Mucosa of descending colon (tissue), 3 donors: ENCODE measurements around the gene GPM6B. TPM values are rescaled to one million over a fixed set of nuclear protein-coding genes. Genes with fewer than 3 reads are reported as not detected.

Experiments used
- ATAC-seq: fragments of 200-7000 bp; cut with Tn5 transposase; one replicate; pipeline ENCODE4 v1.9.1; 2020; ENCODE audit warnings: mild to moderate bottlenecking, moderate library complexity
- DNase-seq, 3 donors: peaks; one replicate each; pipeline ENCODE4 v3.0.0-alpha.2; 2020
- H3K36me3 ChIP-seq: fragments of 200-600 bp; one replicate; pipeline ENCODE4 v1.8.0; 2021; ENCODE audit warnings: low read depth, mild to moderate bottlenecking
- H3K4me1 ChIP-seq: fragments of 200-600 bp; one replicate; pipeline ENCODE4 v1.8.0; 2021; ENCODE audit warnings: low read depth, mild to moderate bottlenecking
- H3K4me3 ChIP-seq: fragments of 200-600 bp; one replicate; pipeline ENCODE4 v1.8.0; 2021; ENCODE audit warnings: mild to moderate bottlenecking
- H3K9me3 ChIP-seq: fragments of 200-600 bp; one replicate; pipeline ENCODE4 v1.8.0; 2021; ENCODE audit warnings: mild to moderate bottlenecking
- CTCF ChIP-seq: fragments of 200-600 bp; IDR thresholded peaks from one replicate; pipeline ENCODE4 v1.8.0; 2022; ENCODE audit warnings: antibody characterized with exemption, mild to moderate bottlenecking
- intact Hi-C, 2 donors: fragments of 100-400 bp; cut with DNase I in 1 of 2; cut with micrococcal nuclease in 1 of 2; formaldehyde crosslinking; loops; one replicate each; pipeline versions ENCODE4 v1.11.0 to v1.11.1; 2022; cut with DNase I, micrococcal nuclease
- total RNA-seq, 3 donors: library from RNA; stranded (reverse); fragmentation: NEBNext Ultra II Directional in 2 of 3; extraction: Animal tissue kit (Norgen Biotek cat#: 25700) in 2 of 3; gene quantifications; one replicate each; pipeline versions ENCODE4 v1.2.1 to v1.2.4, GENCODE V29; 2021 to 2023
- donor health status: DM: no; HTN: no; CAD: no; lungs with moderate emphysema.
- donor health status: DM: no; HTN: no; CAD: no.
- donor health status: DM: no; HTN: yes; CAD: no.

GPM6B gene
- total RNA-seq, 3 donors from 2014 or later, result 1.3 to 34.1 (median 4.4) TPM

GRCh38 chrX:13828392-13828791 lies 11.5 kb upstream of the GPM6B start:
- no peak for ATAC-seq

GRCh38 chrX:13827298-13828090 lies 10.6 kb upstream of the GPM6B start:
- intact Hi-C loops, result no loop called here
- ATAC-seq (no peak), DNase-seq (no peak)
- no peak for TF ChIP-seq CTCF
- Histone ChIP-seq H3K4me3 (no peak overlapping the region), H3K9me3 (no peaks in the 10 kb centered on the region), H3K4me1 (no peaks in the 10 kb centered on the region), H3K36me3 (no peaks in the 10 kb centered on the region)

More at GRCh38 chrX:13828392-13828791, 11.5 kb upstream of the GPM6B start:
- Histone ChIP-seq H3K4me1 (no peaks in the 10 kb centered on the region), H3K36me3 (no peaks in the 10 kb centered on the region), H3K4me3 (no peak overlapping the region), H3K9me3 (no peaks in the 10 kb centered on the region)
- no peak for DNase-seq
- intact Hi-C loops, result no loop called here
- TF ChIP-seq CTCF, result no peak

GRCh38 chrX:13826770-13827169 lies 9.9 kb upstream of the GPM6B start:
- Histone ChIP-seq H3K36me3 (no peaks in the 10 kb centered on the region), H3K4me3 (no peak overlapping the region), H3K9me3 (no peaks in the 10 kb centered on the region), H3K4me1 (no peaks in the 10 kb centered on the region)
- no peak for ATAC-seq
- no peak for DNase-seq
- TF ChIP-seq CTCF, result no peak
- intact Hi-C loops, result no loop called here

DNA sequence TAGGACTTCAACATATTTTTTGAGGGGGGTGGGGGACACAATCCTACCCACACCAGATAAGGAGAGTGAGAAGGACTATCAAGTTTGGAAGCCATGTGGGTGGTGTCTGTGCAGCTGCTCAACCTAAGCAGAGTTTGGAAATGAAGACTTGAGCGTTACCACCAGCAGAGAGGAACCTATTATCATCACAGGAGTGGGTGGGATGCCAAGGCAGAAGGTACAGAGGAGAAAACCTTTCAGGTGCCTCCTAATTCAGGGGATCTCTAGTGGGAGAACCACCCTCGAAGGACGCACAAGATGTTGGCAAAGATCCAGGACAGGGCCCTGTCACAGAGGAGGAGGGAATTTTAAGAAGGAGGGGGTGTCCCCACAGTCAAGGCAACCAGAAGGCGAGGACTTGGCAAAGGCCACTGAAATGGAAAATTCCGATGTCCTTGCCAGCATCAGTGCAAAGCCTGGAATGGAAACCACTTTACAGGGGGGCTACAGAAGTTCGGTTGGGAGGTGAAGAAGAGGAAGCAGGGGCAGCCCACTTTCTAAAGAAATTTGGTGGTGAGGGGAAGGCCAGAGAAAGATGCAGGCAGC lies 8.4 kb upstream of the GPM6B start:
- H3K36me3 ChIP-seq, result no peaks in the 10 kb centered on the region
- H3K4me1 ChIP-seq, result no peaks in the 10 kb centered on the region
- H3K4me3 ChIP-seq, result no peak overlapping the region
- DNase-seq (no peak), ATAC-seq (no peak)
- no peak for TF ChIP-seq CTCF
- intact Hi-C loops, result no loop called here
- no peaks in the 10 kb centered on the region for H3K9me3 ChIP-seq

DNA sequence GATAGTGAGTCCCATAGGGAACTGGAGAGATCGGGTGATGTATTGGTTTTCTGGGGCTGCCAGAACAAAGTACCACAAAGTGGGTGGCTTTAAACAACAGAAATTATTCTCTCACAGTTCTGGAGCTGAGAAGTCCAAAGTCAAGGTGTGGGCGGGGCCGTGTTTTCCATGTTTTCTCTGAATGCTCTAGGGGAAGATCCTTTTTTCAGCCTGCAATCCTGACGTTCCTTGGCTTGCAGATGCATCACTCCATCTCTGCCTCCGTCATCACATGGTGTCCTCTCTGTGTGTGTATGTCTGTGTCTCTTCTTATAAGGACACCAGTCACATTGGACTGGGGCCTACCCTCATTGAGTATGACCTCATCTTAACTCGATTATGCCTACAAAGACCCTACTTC lies 7.9 kb upstream of the GPM6B start:
- Histone ChIP-seq H3K4me3 (no peak overlapping the region), H3K4me1 (no peaks in the 10 kb centered on the region), H3K36me3 (no peaks in the 10 kb centered on the region), H3K9me3 (no peaks in the 10 kb centered on the region)
- TF ChIP-seq CTCF, result no peak
- DNase-seq, result no peak
- ATAC-seq, result no peak
- intact Hi-C loops, result no loop called here
